ENCODE data around the gene OTUB2.

GRCh38 chr14:94026173-94026888 is at the start of gene OTUB2:
- TF ChIP-seq CTCF (conservative IDR thresholded peaks at IDR 0.05) (no peak), EZH2 (IDR thresholded peaks at IDR 0.05; ENCODE audit: low read depth) (no peak)
